HL-60/S4 treated with retinoic acid at 250 ng/mL for 4 days and 3 days (cell line): Measurements from ENCODE around the gene RPUSD4.

ENCODE experiments used
- in situ Hi-C: fragments of 300-500 bp; cut with MboI; formaldehyde crosslinking; loops from 2 replicates; pipeline ENCODE4 v1.7.0; 2022; ENCODE audit warnings: low sequenced_read_pairs

The RPUSD4 gene

GRCh38 chr11:126212089-126212660 is 725 bp upstream of the RPUSD4 start:
- in situ Hi-C loops = no loop called here

GRCh38 chr11:126210871-126211235 is 597 bp downstream of the RPUSD4 start:
- in situ Hi-C loops = no loop called here

- in situ Hi-C loops = no loop called here
Measured at GRCh38 chr11:126207896-126208295, 3.6 kb downstream of the RPUSD4 start.

- in situ Hi-C loops = no loop called here
Measured at GRCh38 chr11:126205359-126205758, 6.1 kb downstream of the RPUSD4 start.

GRCh38 chr11:126202646-126203359 is 8.6 kb downstream of the RPUSD4 start:
- in situ Hi-C loops = no loop called here

GRCh38 chr11:126198648-126199047 is 12.8 kb downstream of the RPUSD4 start:
- in situ Hi-C loops = no loop called here

- in situ Hi-C loops = no loop called here
Measured at GRCh38 chr11:126197277-126197939, 14.0 kb downstream of the RPUSD4 start.

GRCh38 chr11:126195119-126195518 is 16.3 kb downstream of the RPUSD4 start:
- in situ Hi-C loops = no loop called here

GRCh38 chr11:126194121-126194543 is 17.3 kb downstream of the RPUSD4 start:
- in situ Hi-C loops = no loop called here

- in situ Hi-C loops = no loop called here
Measured at GRCh38 chr11:126193038-126193478, 18.4 kb downstream of the RPUSD4 start.

- in situ Hi-C loops = no loop called here
Measured at GRCh38 chr11:126192361-126192760, 19.1 kb downstream of the RPUSD4 start.

GRCh38 chr11:126191379-126192073 is 19.9 kb downstream of the RPUSD4 start:
- in situ Hi-C loops = no loop called here

GRCh38 chr11:126190792-126191191 is 20.7 kb downstream of the RPUSD4 start:
- in situ Hi-C loops = no loop called here

GRCh38 chr11:126189109-126189929 is 22.1 kb downstream of the RPUSD4 start:
- in situ Hi-C loops = loop anchor here (10.0 kb wide), 1 partner anchor 265 kb away; no protein-coding TSS in a partner anchor

GRCh38 chr11:126188332-126189108 is 22.9 kb downstream of the RPUSD4 start:
- in situ Hi-C loops = loop anchor here (10.0 kb wide), 1 partner anchor 264 kb away; no protein-coding TSS in a partner anchor

- in situ Hi-C loops = loop anchor here (10.0 kb wide), 1 partner anchor 262 kb away; no protein-coding TSS in a partner anchor
Measured at GRCh38 chr11:126186708-126187529, 24.5 kb downstream of the RPUSD4 start.

- in situ Hi-C loops = loop anchor here (10.0 kb wide), 1 partner anchor 261 kb away; no protein-coding TSS in a partner anchor
Measured at GRCh38 chr11:126186025-126186698, 25.3 kb downstream of the RPUSD4 start.
